H54 (cell line): ENCODE measurements around the gene LRRC4C.
"Not testable (repeated sequence)": the region's sequence is repeated elsewhere in the genome, so short reads cannot be mapped to it uniquely, and the experiment has no call there.

Experiments
- DNase-seq: peaks from one replicate; pipeline ENCODE4 v3.0.0; 2011; ENCODE audit warnings: low spot score, mixed read lengths; ENCODE audit not compliant: insufficient read length
- FAIRE-seq: peaks from 3 replicates; lab custom pipeline; 2011; peaks lifted over from hg19 to GRCh38; lab: Jason Lieb, UNC
- POLR2A ChIP-seq: IDR thresholded peaks from 2 replicates; pipeline ENCODE4 v1.6.1; 2011; ENCODE audit warnings: low read depth, mild to moderate bottlenecking, low read length

Gene LRRC4C

GRCh38 chr11:41003339-41004282 lies 455.8 kb downstream of the LRRC4C start:
- DNase-seq (no peak), FAIRE-seq (peak; percentile 83)

DNA sequence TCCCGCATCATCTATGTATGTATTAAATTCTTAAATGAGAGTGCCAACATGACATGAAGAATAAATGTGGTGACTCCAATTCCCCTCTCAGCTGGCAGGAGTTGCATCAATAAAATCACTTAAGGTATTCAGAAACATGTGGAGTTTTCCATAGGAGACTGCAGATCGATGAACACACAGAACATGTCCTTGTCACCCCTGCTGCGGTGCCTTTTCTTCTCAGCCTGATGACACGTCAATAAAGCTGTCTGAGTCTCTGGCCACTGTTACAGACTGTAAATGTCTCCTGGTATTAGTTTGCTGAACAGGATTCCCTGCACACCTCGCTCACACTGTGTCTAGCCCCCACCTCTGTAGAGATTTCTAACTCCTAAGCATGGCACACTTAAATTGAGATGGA lies 460.5 kb downstream of the LRRC4C start:
- DNase-seq = no peak
- no peak for FAIRE-seq

More at GRCh38 chr11:41003339-41004282, 455.8 kb downstream of the LRRC4C start:
- no peak for TF ChIP-seq POLR2A

DNA sequence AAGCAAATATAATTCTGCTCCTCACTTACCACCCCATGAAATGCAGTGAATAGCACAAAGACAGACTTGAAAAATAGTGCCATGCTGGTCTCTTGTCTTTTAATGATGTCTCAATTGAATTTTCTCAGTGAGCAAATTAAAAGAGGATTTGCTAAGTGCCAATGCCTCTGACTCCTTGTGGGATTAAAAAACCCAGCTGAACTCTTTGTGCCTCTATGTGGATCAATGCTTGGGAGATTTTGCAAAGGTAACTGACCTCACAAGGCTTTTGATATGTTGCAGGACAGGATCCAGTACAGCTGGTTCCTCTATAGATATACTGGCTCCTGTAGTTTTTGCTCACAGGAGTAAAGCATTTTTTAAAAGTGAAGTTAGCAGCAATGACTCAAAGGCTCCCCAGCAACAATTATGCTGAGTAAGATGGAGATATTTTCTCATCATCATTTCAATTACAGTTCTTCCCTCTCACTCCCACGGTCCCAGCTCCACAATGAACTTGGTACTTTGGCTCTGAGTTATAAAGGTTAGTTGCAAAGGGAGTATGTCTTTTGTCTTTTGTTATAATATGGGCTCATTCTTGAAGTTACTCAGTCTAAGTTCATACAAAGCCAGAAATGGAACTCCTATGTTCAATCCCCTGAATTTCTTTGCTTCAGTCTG lies 471.5 kb downstream of the LRRC4C start:
- no peak for FAIRE-seq
- TF ChIP-seq POLR2A = no peak
- no peak for DNase-seq

More for the DNA sequence above, 460.5 kb downstream of the LRRC4C start:
- no peak for TF ChIP-seq POLR2A

DNA sequence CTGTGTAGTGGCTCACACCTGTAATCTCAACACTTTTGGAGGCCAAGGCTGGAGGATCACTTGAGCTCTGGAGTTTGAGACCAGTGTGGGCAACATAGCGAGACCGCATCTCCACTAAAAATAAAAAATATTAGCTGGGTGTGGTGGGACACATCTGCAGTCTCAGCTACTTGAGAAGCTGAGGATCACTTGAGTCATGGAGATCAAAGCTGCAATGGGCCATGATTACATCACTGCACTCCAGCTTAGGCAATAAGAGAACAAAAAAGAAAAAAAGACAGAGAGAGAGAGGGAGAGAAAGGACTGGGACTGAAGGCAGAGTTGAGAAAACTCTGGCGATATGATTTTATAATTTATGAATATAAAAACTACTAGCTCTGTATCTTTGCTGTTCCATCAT lies 473.1 kb downstream of the LRRC4C start:
- DNase-seq (no peak), FAIRE-seq (no peak)
- no peak for TF ChIP-seq POLR2A

DNA sequence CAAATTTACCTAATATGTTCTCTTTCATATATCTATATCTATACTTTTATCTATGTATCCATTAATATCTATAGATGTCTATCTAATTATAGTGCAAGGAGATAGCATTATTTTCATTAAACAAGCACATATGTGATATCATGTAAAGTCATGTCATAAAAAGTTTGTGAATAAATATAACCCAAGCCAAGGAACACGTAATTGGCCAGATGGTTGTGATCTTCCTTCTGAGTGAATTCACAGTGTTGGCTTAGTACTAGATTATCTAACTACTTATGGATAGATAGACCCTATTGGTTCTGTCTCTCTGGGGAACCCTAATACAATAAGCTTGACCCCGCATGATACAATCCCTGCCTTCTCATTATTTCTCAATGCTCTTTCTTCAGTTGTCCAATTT lies 484.4 kb downstream of the LRRC4C start:
- FAIRE-seq (no peak), DNase-seq (no peak)
- TF ChIP-seq POLR2A = no peak

- FAIRE-seq (no peak), DNase-seq (no peak)
- no peak for TF ChIP-seq POLR2A
These were observed 485.2 kb downstream of the LRRC4C start for GRCh38 chr11:40974186-40974795.

GRCh38 chr11:40958707-40959106 lies 500.7 kb downstream of the LRRC4C start:
- TF ChIP-seq POLR2A = no peak
- FAIRE-seq = no peak
- no peak for DNase-seq

DNA sequence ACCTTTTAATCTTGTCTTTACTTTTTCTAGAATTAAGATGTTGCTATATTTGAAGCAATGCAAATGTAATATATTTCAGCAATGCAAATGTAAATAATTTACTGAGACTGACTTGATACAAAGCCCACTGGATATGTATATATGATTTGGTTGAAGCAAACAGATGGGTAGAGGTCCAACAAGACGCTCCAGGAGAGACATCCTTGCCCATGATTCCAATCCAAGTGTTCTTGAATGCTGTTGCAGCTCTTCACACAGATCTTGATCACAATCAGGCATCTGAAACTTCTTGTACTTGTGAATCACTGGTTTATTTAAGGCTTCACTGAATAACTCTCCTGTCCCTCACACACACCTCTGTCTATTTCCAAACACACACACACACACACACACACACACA lies 507.0 kb downstream of the LRRC4C start:
- FAIRE-seq = no peak
- no peak for TF ChIP-seq POLR2A
- DNase-seq = no peak

- no peak for FAIRE-seq
- DNase-seq = no peak
- no peak for TF ChIP-seq POLR2A
These were observed 521.5 kb downstream of the LRRC4C start for GRCh38 chr11:40938002-40938401.

DNA sequence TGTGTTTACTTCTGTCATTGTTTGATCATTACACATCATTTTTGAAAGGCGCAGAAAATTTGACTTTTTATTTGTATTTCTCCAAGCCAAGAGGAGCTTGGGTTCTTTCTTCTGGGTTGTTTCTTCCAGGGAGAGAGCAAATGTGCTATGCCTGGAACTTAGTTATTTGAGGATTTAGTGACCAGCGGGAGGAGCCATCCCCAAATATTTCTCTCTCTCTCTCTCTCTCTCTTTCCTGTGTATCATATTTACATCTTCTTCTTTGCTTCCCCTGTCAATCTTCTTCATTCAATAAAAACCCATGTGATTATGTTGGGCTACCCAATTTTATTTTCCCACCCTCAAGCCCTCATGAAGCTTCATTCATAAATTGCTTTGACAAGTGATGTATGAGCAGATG lies 534.5 kb downstream of the LRRC4C start:
- no peak for TF ChIP-seq POLR2A
- FAIRE-seq (no peak), DNase-seq (no peak)

- no peak for DNase-seq
- no peak for TF ChIP-seq POLR2A
- FAIRE-seq = no peak
These were observed 538.2 kb downstream of the LRRC4C start for GRCh38 chr11:40921246-40921645.

GRCh38 chr11:40910774-40911173 lies 548.7 kb downstream of the LRRC4C start:
- DNase-seq, FAIRE-seq: not testable (repeated sequence)

- TF ChIP-seq POLR2A = no peak
- FAIRE-seq (no peak), DNase-seq (no peak)
These were observed 565.0 kb downstream of the LRRC4C start for GRCh38 chr11:40894501-40894900.

- FAIRE-seq = no peak
- no peak for DNase-seq
- no peak for TF ChIP-seq POLR2A
These were observed 574.0 kb downstream of the LRRC4C start for GRCh38 chr11:40885250-40885954.
